ENCODE results near the gene INF2. TPM values are rescaled to one million over a fixed set of nuclear protein-coding genes. Genes with fewer than 3 reads are reported as not detected.
A peak's percentile ranks its signal among the peaks of the same experiment; 100 is the strongest.

INF2 gene
- total RNA-seq, 1 experiment from 2014 or later, result 58.3 TPM

DNA sequence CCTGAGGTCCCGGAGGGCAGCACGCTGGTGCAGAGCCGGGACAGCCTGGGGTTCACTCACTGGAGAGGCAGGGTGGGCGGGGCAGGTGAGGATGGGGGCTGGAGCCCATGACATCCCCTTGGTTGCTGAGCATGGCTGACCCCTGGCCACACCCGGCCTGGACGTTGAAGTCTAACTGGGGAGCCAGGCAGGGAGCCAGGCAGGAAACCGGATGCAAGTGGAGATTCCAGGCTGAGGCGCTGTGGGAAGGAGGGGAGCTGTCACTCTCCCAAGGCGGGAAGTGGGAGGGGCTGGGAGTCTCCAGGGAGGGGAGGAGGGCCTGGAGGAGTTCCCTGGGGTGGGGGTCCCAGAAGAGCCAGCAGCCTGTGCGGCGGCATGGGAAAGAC lies 7.7 kb upstream of the INF2 start:
- TF ChIP-seq, protein P1, sequence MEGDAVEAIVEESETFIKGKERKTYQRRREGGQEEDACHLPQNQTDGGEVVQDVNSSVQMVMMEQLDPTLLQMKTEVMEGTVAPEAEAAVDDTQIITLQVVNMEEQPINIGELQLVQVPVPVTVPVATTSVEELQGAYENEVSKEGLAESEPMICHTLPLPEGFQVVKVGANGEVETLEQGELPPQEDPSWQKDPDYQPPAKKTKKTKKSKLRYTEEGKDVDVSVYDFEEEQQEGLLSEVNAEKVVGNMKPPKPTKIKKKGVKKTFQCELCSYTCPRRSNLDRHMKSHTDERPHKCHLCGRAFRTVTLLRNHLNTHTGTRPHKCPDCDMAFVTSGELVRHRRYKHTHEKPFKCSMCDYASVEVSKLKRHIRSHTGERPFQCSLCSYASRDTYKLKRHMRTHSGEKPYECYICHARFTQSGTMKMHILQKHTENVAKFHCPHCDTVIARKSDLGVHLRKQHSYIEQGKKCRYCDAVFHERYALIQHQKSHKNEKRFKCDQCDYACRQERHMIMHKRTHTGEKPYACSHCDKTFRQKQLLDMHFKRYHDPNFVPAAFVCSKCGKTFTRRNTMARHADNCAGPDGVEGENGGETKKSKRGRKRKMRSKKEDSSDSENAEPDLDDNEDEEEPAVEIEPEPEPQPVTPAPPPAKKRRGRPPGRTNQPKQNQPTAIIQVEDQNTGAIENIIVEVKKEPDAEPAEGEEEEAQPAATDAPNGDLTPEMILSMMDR (conservative IDR thresholded peaks at IDR 0.05), result no peak
- peaks cover 8% of the 10 kb centered on the region; the same call in 1 of the 2 replicates for H3K4me1 ChIP-seq (ENCODE audit: insufficient read depth, low read length)

More for the DNA sequence above, 7.7 kb upstream of the INF2 start:
- H3K23ac ChIP-seq (ENCODE audit: insufficient read length, low read depth, low read length), result no peak overlapping the region
- no peak overlapping the region for H2BK15ac ChIP-seq (ENCODE audit: low read depth, low read length)
- no peak overlapping the region for H2BK5ac ChIP-seq (ENCODE audit: insufficient read length, low read length)
- no peaks in the 10 kb centered on the region for H3K27me3 ChIP-seq (ENCODE audit: insufficient read depth, low read length)
- no peak overlapping the region for H4K5ac ChIP-seq (ENCODE audit: insufficient read length, low read depth, low read length)
- no peak overlapping the region for H3T11ph ChIP-seq (ENCODE audit: low read length)
- H2AK5ac ChIP-seq (ENCODE audit: insufficient read length, low read length), result no peak overlapping the region
- Mint-ChIP-seq H3K4me3 (peak overlapping the region; percentile 56 to 72), H3K4me1 (peaks cover 50 to 61% of the 10 kb centered on the region in 2 experiments), H3K27ac (peak overlapping the region; percentile 52 to 96 (median 88); a peak in 6 of 7 replicates), H3K9me3 (peaks cover 0 to 8% of the 10 kb centered on the region in 2 experiments; a peak in 2 of 5 replicates), H3K27me3 (ENCODE audit: low read depth) (peaks cover 7% of the 10 kb centered on the region), H3K36me3 (ENCODE audit: insufficient read depth in 1 of 3, low read depth in 3 of 3) (no peaks in the 10 kb centered on the region; a peak in 3 of 7 replicates)
- no peak overlapping the region for H4K91ac ChIP-seq (ENCODE audit: insufficient read length, low read depth, low read length)
- no peaks in the 10 kb centered on the region for H4K20me1 ChIP-seq (ENCODE audit: control insufficient read depth, insufficient read depth, insufficient read length)
- no peak overlapping the region for H2BK20ac ChIP-seq (ENCODE audit: low read depth, low read length, poor library complexity, severe bottlenecking)
- no peak overlapping the region for H3K4ac ChIP-seq (ENCODE audit: low read depth, low read length)
- H3K79me2 ChIP-seq (ENCODE audit: insufficient read depth, low read length), result no peaks in the 10 kb centered on the region
- H3K27ac ChIP-seq (ENCODE audit: insufficient read length, low read depth, low read length), result no peak overlapping the region
- peaks cover 12% of the 10 kb centered on the region for H3K23me2 ChIP-seq (ENCODE audit: insufficient read length, low read depth, low read length, poor library complexity, severe bottlenecking)
- no CpG with 5 or more reads among the region's 11 CpGs for whole genome bisulfite sequencing (ENCODE audit: extremely low coverage, insufficient read length, low lambda C conversion rate)
- H3K18ac ChIP-seq (ENCODE audit: insufficient read length, low read depth, low read length), result no peak overlapping the region
- H4K8ac ChIP-seq (replicated peaks; ENCODE audit: insufficient read length, low read depth, low read length), result no peak overlapping the region
- no peak overlapping the region for H3K56ac ChIP-seq (ENCODE audit: insufficient read length, low read depth, low read length)
- H2BK12ac ChIP-seq (ENCODE audit: insufficient read length, low read depth, low read length), result no peak overlapping the region
- H2AFZ ChIP-seq (ENCODE audit: low read length), result no peak overlapping the region
- no peak overlapping the region for H3K9ac ChIP-seq (ENCODE audit: extremely low read depth, insufficient read length, low read length)
- no peaks in the 10 kb centered on the region for H3K9me3 ChIP-seq (ENCODE audit: control insufficient read depth, low read depth, low read length)
- DNase-seq, result peak; percentile 94
- H3K4me2 ChIP-seq (ENCODE audit: insufficient read depth, insufficient read length, low read length), result peak overlapping the region; percentile 25
- no peak overlapping the region for H2BK120ac ChIP-seq (ENCODE audit: low read depth, low read length, poor library complexity, severe bottlenecking)
- no peaks in the 10 kb centered on the region for H3K79me1 ChIP-seq (ENCODE audit: insufficient read depth, low read depth, low read length, poor library complexity, severe bottlenecking)
- no peak overlapping the region for H3K14ac ChIP-seq (ENCODE audit: insufficient read depth, low read length)

All from H9 (cell line).